RPMI7951 (cell line): Measurements from ENCODE around the gene POLD2. TPM values are rescaled to one million over a fixed set of nuclear protein-coding genes. Genes with fewer than 3 reads are reported as not detected.

Source experiments
- DNase-seq: peaks from one replicate; pipeline ENCODE4 v3.0.0-alpha.2; 2012; ENCODE audit warnings: low read depth
- total RNA-seq: library from RNA; depleted of rRNA; stranded (reverse); fragments of >200 nt; shearing (Covaris generic); gene quantifications from 2 replicates; pipeline ENCODE4 v1.2.3, GENCODE V29; 2014; rRNA removed

Gene POLD2
- total RNA-seq, 1 experiment from 2014 or later = 210 TPM

DNA sequence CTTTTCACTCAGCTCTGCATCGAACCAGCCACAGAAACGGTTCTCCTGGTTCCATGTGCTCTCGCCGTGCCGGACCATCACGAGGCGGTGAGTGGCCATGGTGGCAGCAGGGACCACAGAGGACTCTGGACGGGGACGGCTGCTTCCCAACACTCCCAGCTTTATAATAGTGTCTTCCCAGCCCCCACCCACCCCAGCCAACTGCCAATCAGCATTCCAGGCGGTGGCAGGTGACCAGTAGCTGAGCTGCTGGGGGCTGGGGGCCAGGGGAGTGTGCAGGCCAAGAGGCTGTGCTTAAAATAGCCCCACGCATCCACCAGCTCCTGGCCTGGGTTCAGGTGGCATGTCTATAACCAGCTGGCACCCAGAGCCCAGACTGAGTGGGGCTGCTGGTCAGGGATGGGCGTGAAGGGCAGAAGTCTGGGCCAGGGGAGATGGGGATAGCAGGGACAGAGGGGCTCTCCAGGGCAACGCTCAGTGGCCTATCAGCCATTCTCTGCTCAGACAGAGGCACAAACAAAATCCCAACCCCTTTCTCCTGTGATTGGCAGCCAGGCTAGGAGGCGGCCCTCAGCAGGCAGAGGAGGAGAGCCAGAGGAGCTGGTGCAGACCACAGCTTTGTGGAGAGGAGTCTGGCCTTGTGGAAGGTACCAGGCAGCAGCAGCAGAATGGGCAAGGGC, 57.8 kb downstream of the POLD2 start, which contains the start of gene PGAM2:
Gene PGAM2 (minus strand): TSS at position 137 of the 680 bp plus-strand sequence. CDS start 38 bp downstream, at position 99.
- DNase-seq = peak; percentile 56

GRCh38 chr7:44064791-44065430, 58.4 kb downstream of the POLD2 start:
- peak; percentile 48 for DNase-seq

Other genes starting within 250 kb of the POLD2 start
- gene URGCP, start 217.0 kb downstream of the POLD2 start, total RNA-seq = 29.4 and 32.8 TPM in 2 replicates
- gene UBE2D4, start 197.1 kb downstream of the POLD2 start, total RNA-seq = 17.3 and 24.6 TPM in 2 replicates
- gene SPDYE1, start 125.7 kb downstream of the POLD2 start, total RNA-seq = not detected in 2 replicates
- gene DBNL, start 78.8 kb downstream of the POLD2 start, total RNA-seq = 123 and 148 TPM in 2 replicates
- gene PGAM2, start 58.0 kb downstream of the POLD2 start, total RNA-seq = 0.36 and 0.78 TPM in 2 replicates
- 13.1 and 35.0 TPM in 2 replicates for gene POLM, start 41.0 kb downstream of the POLD2 start, total RNA-seq
- 73.7 and 79.7 TPM in 2 replicates for gene AEBP1, start 19.2 kb downstream of the POLD2 start, total RNA-seq
- not detected in 2 replicates for gene MYL7, start 17.8 kb upstream of the POLD2 start, total RNA-seq
- gene GCK, start 65.9 kb upstream of the POLD2 start, total RNA-seq = 2.4 and 2.6 TPM in 2 replicates
- 118 and 143 TPM in 2 replicates for gene YKT6, start 77.4 kb upstream of the POLD2 start, total RNA-seq
- gene CAMK2B, start 202.0 kb upstream of the POLD2 start, total RNA-seq = 10.9 and 19.6 TPM in 2 replicates